K562 (cell line): ENCODE data around the gene CCDC15. TPM values are rescaled to one million over a fixed set of nuclear protein-coding genes. Genes with fewer than 3 reads are reported as not detected.

ENCODE experiments used
- CBFA2T2 ChIP-seq: fragments of 450-650 bp; conservative IDR thresholded peaks from 2 replicates; pipeline ENCODE4 v1.6.1; 2017; ENCODE audit warnings: mild to moderate bottlenecking
- CREB1 ChIP-seq, 2 experiments: sonication (generic) in 1 of 2; formaldehyde crosslinking in 1 of 2; IDR thresholded peaks; 2 replicates each; pipeline versions ENCODE4 v1.6.1 to v1.8.0; 2012 to 2022; ENCODE audit warnings: inconsistent platforms in 1 of 2, mild to moderate bottlenecking in 1 of 2, missing genetic modification reagents in 1 of 2, moderate library complexity in 1 of 2
- CUX1 ChIP-seq: fragments of 200-800 bp; sonication (Bioruptor generic); IDR thresholded peaks from 2 replicates; pipeline ENCODE4 v1.6.1; 2016; ENCODE audit warnings: missing genetic modification characterization, missing compliant biosample characterization
- KHSRP ChIP-seq: fragments of 450-650 bp; IDR thresholded peaks from 2 replicates; pipeline ENCODE4 v1.6.1; 2017
- MTA3 ChIP-seq: fragments of 450-650 bp; formaldehyde crosslinking; IDR thresholded peaks from 2 replicates; pipeline ENCODE4 v1.6.1; 2017; ENCODE audit warnings: mild to moderate bottlenecking, borderline replicate concordance
- RBBP5 ChIP-seq: fragments of 200-600 bp; sonication (generic); IDR thresholded peaks from 2 replicates; pipeline ENCODE4 v1.6.1; 2012; ENCODE audit warnings: borderline replicate concordance, mild to moderate bottlenecking, low read length, control low read depth, inconsistent platforms; ENCODE audit not compliant: insufficient read depth, poor library complexity, severe bottlenecking
- ZBTB40 ChIP-seq, 2 experiments: fragments of 450-650 bp in 1 of 2; sonication (generic) in 1 of 2; formaldehyde crosslinking in 1 of 2; IDR thresholded peaks; 2 replicates each; pipeline versions ENCODE4 v1.7.1 to v1.9.0; 2016 to 2022; ENCODE audit warnings: inconsistent platforms in 1 of 2, mild to moderate bottlenecking in 1 of 2, missing genetic modification reagents in 1 of 2
- ZNF140 ChIP-seq: fragments of 250-450 bp; sonication (Bioruptor Pico); IDR thresholded peaks from 2 replicates; pipeline ENCODE4 v1.8.0; 2021; ENCODE audit warnings: moderate library complexity, mild to moderate bottlenecking, inconsistent platforms
- ZNF316 ChIP-seq: fragments of 450-650 bp; IDR thresholded peaks from 2 replicates; pipeline ENCODE4 v1.6.1; 2016
- ZNF449 ChIP-seq: fragments of 250-450 bp; sonication (Bioruptor Pico); IDR thresholded peaks from 2 replicates; pipeline ENCODE4 v1.8.0; 2022; ENCODE audit warnings: moderate library complexity, mild to moderate bottlenecking, inconsistent platforms
- polyA plus RNA-seq, 8 experiments: library from polyadenylated mRNA; depleted of rRNA in 4 of 8; stranded (reverse) in 5 of 8; unstranded in 3 of 8; fragments of >200 nt; fragmentation: Nextera tagmentation in 2 of 8; fragmentation: Illumina TruSeq in 1 of 8; extraction: Ambion mirVana in 2 of 8; extraction: Trizol in 1 of 8; gene quantifications; 2 replicates each; pipeline versions ENCODE4 v1.2.1 to v1.2.3, GENCODE V29; 2011 to 2014; ENCODE audit warnings: inconsistent platforms in 1 of 8, missing spikeins in 1 of 8
- total RNA-seq, 7 experiments: library from RNA; depleted of rRNA in 6 of 7; stranded (reverse); fragments of >200 nt in 6 of 7; fragmentation: Illumina TruSeq in 2 of 7; extraction: Trizol in 2 of 7; gene quantifications; 2 replicates each; pipeline versions ENCODE4 v1.2.1 to v1.2.3, GENCODE V29; 2011 to 2021; ENCODE audit warnings: low replicate concordance in 1 of 7

The CCDC15 gene
- total and polyA plus RNA-seq, 9 of the 15 experiments (the other 6 are each of a cell fraction or from before 2014, with no cell fraction given) = 1.9 to 9.2 (median 3.9) TPM

GRCh38 chr11:124953753-124954589, at the start of gene CCDC15 (continued):
- TF ChIP-seq ZBTB40 (IDR thresholded peaks at IDR 0.05) (peak; percentile 95), ZBTB40 (CRISPR knock-in tag; IDR thresholded peaks at IDR 0.05) (no peak), CUX1 (CRISPR knock-in tag) (no peak), ZNF140 (CRISPR knock-in tag) (no peak), ZNF449 (no peak), CREB1 (IDR thresholded peaks at IDR 0.05) (peak; percentile 91), CREB1 (CRISPR knock-in tag; IDR thresholded peaks at IDR 0.05) (peak; percentile 89), RBBP5 (peak; percentile 65), CBFA2T2 (no peak), MTA3 (peak; percentile 47; the same call in 1 of the 2 replicates), ZNF316 (no peak), KHSRP (no peak)
